CD1c-positive myeloid dendritic cell (primary cell): ENCODE data around the gene SCRN1.

ENCODE experiments used
- DNase-seq: peaks from one replicate; pipeline ENCODE4 v3.0.0-alpha.2; 2016; ENCODE audit errors: extremely low spot score

SCRN1 gene

GRCh38 chr7:30003098-30003497 lies 13.5 kb upstream of the SCRN1 start:
- no peak for DNase-seq

GRCh38 chr7:30001998-30002397 lies 12.4 kb upstream of the SCRN1 start:
- no peak for DNase-seq

- no peak for DNase-seq
Observed at GRCh38 chr7:29998489-29998888, 8.9 kb upstream of the SCRN1 start.

GRCh38 chr7:29996321-29996720 lies 6.7 kb upstream of the SCRN1 start:
- DNase-seq: no peak

- no peak for DNase-seq
Observed at GRCh38 chr7:29995652-29996051, 6.1 kb upstream of the SCRN1 start.

- no peak for DNase-seq
Observed at GRCh38 chr7:29993140-29993539, 3.5 kb upstream of the SCRN1 start.

- no peak for DNase-seq
Observed at GRCh38 chr7:29991937-29992336, 2.3 kb upstream of the SCRN1 start.

- DNase-seq: no peak
Observed at GRCh38 chr7:29990931-29991330, 1.3 kb upstream of the SCRN1 start.

GRCh38 chr7:29988424-29989256 lies 961 bp downstream of the SCRN1 start:
- peak; percentile 65 for DNase-seq

GRCh38 chr7:29987811-29988317 lies 1.7 kb downstream of the SCRN1 start:
- DNase-seq: peak; percentile 84

GRCh38 chr7:29987083-29987482 lies 2.5 kb downstream of the SCRN1 start:
- DNase-seq: peak; percentile 17

GRCh38 chr7:29980151-29980550 lies 9.4 kb downstream of the SCRN1 start:
- no peak for DNase-seq

- DNase-seq: no peak
Observed at GRCh38 chr7:29977886-29978651, 11.5 kb downstream of the SCRN1 start.

- DNase-seq: peak; percentile 35
Observed at GRCh38 chr7:29976673-29977415, 12.8 kb downstream of the SCRN1 start.

GRCh38 chr7:29976266-29976665 lies 13.3 kb downstream of the SCRN1 start:
- DNase-seq: no peak

GRCh38 chr7:29975561-29975960 lies 14.0 kb downstream of the SCRN1 start:
- no peak for DNase-seq

- no peak for DNase-seq
Observed at GRCh38 chr7:29974286-29974685, 15.3 kb downstream of the SCRN1 start.

- DNase-seq: no peak
Observed at GRCh38 chr7:29972315-29972669, 17.3 kb downstream of the SCRN1 start.

- no peak for DNase-seq
Observed at GRCh38 chr7:29971566-29972314, 17.9 kb downstream of the SCRN1 start.

- DNase-seq: no peak
Observed at GRCh38 chr7:29970158-29970557, 19.4 kb downstream of the SCRN1 start.

GRCh38 chr7:29969738-29970137 lies 19.9 kb downstream of the SCRN1 start:
- DNase-seq: no peak
